OCI-LY7 (cell line): ENCODE data around the gene ENOX2.

Experiments used
- CTCF ChIP-seq: fragments of 200-600 bp; sonication (generic); conservative IDR thresholded peaks from 2 replicates; pipeline ENCODE4 v1.5.1; 2014; ENCODE audit warnings: mild to moderate bottlenecking, antibody characterized with exemption, low read length, moderate library complexity, mixed read lengths
- EZH2phosphoT487 ChIP-seq: fragments of 200-600 bp; sonication (generic); IDR thresholded peaks from 2 replicates; pipeline ENCODE4 v1.6.1; 2018; ENCODE audit warnings: low read depth, borderline replicate concordance, mild to moderate bottlenecking, mixed run types, antibody characterized with exemption, low read length, moderate library complexity, mixed read lengths

DNA sequence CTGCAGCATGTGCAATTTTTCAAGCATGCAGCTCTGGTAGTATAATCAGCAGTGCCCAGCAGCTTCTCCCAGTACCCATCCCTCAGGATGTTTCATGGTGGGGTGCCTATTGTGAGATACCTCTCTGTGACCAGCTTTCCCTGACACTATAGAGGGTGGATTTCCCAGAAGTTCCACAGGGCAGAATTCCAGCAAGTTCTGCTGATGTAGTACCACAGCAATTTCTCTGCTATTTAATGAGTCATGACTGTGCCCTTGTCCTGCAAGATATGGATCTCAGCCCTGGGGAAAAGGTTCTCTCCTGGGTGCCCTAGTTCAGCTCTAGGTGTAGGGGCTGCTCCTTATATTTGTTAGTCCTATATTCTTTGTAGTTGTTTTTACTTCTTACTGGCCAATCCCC, 174.8 kb downstream of the ENOX2 start:
- TF ChIP-seq CTCF: no peak
- no peak for TF ChIP-seq EZH2phosphoT487
